Nephron (organoid): ENCODE measurements around the gene GPN3.

Experiments
- H3K27ac Mint-ChIP-seq, 3 experiments: 2 replicates each; pipeline ENCODE4 v1.8.0; 2020; ENCODE audit warnings: mixed read lengths in 3 of 3, mild to moderate bottlenecking in 2 of 3, moderate library complexity in 1 of 3
- H3K27me3 Mint-ChIP-seq: 2 replicates; pipeline ENCODE4 v1.8.0; 2021; ENCODE audit warnings: low read depth, mild to moderate bottlenecking, moderate library complexity, mixed read lengths
- H3K36me3 Mint-ChIP-seq: 2 replicates; pipeline ENCODE4 v1.8.0; 2020; ENCODE audit warnings: low read depth, mixed read lengths
- H3K4me1 Mint-ChIP-seq: 2 replicates; pipeline ENCODE4 v1.8.0; 2020; ENCODE audit warnings: mixed read lengths
- H3K4me3 Mint-ChIP-seq, 3 experiments: 2 replicates each; pipeline ENCODE4 v1.8.0; 2020; ENCODE audit warnings: mild to moderate bottlenecking in 3 of 3, mixed read lengths in 3 of 3, moderate library complexity in 2 of 3
- H3K9me3 Mint-ChIP-seq: 2 replicates; pipeline ENCODE4 v1.8.0; 2020; ENCODE audit warnings: mixed read lengths
- TF ChIP-seq, protein P1 (sequence below), 3 experiments: fragments of 200-600 bp; sonication (generic); IDR thresholded peaks; one replicate each; pipeline ENCODE4 v1.5.0; 2021; ENCODE audit warnings: antibody characterized with exemption in 3 of 3; ENCODE audit not compliant: unreplicated experiment in 3 of 3

The GPN3 gene

GRCh38 chr12:110468214-110469048 lies at the start of gene GPN3, which contains the start of gene FAM216A:
Gene GPN3, minus strand, starts transcription at chr12:110468257. Its CDS starts 54 bp downstream, at chr12:110468203.
Gene FAM216A, plus strand, starts transcription at chr12:110468845. Its CDS starts 31 bp downstream, at chr12:110468876.
- Mint-ChIP-seq H3K4me3 (peak within 1 kb of the TSS; percentile 97 to 98 (median 98)), H3K9me3 (no peaks in the 10 kb centered on the region), H3K27me3 (no peaks in the 10 kb centered on the region), H3K4me1 (peaks cover 15% of the 10 kb centered on the region), H3K27ac (peak within 1 kb of the TSS; percentile 84 to 96 (median 95)), H3K36me3 (peaks cover 6% of the 10 kb centered on the region)
- TF ChIP-seq, protein P1, sequence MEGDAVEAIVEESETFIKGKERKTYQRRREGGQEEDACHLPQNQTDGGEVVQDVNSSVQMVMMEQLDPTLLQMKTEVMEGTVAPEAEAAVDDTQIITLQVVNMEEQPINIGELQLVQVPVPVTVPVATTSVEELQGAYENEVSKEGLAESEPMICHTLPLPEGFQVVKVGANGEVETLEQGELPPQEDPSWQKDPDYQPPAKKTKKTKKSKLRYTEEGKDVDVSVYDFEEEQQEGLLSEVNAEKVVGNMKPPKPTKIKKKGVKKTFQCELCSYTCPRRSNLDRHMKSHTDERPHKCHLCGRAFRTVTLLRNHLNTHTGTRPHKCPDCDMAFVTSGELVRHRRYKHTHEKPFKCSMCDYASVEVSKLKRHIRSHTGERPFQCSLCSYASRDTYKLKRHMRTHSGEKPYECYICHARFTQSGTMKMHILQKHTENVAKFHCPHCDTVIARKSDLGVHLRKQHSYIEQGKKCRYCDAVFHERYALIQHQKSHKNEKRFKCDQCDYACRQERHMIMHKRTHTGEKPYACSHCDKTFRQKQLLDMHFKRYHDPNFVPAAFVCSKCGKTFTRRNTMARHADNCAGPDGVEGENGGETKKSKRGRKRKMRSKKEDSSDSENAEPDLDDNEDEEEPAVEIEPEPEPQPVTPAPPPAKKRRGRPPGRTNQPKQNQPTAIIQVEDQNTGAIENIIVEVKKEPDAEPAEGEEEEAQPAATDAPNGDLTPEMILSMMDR (IDR thresholded peaks at IDR 0.05; ENCODE audit: unreplicated experiment in 3 of 3) = no peak

GRCh38 chr12:110516995-110517394 lies 48.9 kb upstream of the GPN3 start:
- Mint-ChIP-seq H3K27me3 (no peaks in the 10 kb centered on the region), H3K4me1 (no peaks in the 10 kb centered on the region), H3K9me3 (no peaks in the 10 kb centered on the region), H3K27ac (no peak overlapping the region), H3K4me3 (no peak overlapping the region), H3K36me3 (no peaks in the 10 kb centered on the region)
- TF ChIP-seq, protein P1 (IDR thresholded peaks at IDR 0.05; ENCODE audit: unreplicated experiment in 3 of 3) = no peak

DNA sequence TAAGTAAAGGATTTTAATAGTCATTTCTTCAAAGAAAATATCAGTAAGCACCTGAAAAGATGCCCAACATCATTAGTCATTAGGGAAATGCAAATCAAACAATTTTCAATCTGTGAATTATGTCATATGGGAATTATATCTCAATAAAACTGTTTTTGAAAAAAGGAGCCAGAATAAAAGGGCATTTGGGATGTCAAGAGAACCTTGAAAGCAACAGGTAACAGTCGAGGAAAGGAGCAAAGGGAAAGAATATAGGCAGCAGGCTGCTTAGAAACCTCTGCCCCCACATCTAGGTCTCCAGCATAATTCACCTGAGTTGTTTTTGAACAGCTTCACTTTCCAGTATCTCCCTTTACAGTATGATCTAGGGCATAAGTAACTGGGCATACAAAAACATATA lies 46.3 kb upstream of the GPN3 start:
- Mint-ChIP-seq H3K9me3 (no peaks in the 10 kb centered on the region), H3K27ac (no peak overlapping the region), H3K27me3 (no peaks in the 10 kb centered on the region), H3K36me3 (no peaks in the 10 kb centered on the region), H3K4me3 (no peak overlapping the region), H3K4me1 (no peaks in the 10 kb centered on the region)
- TF ChIP-seq, protein P1 (IDR thresholded peaks at IDR 0.05; ENCODE audit: unreplicated experiment in 3 of 3) = no peak

DNA sequence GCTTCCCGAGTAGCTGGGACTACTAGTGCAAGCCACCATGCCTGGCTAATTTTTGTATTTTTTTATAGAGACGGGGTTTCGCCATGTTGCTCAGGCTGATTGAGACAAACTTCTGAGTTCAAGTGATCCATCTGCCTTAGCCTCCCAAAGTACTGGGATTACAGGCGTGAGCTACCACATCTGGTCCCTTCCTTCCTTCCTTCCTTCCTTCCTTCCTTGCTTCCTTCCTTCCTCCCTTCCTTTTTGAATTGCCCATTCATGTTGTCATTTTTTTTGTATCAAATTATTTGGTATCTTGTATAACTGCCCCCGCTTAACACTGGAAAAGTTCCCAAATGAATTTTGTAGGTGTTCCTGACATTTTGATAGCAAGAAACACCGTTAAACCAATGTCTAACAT lies 45.8 kb upstream of the GPN3 start:
- Mint-ChIP-seq H3K36me3 (no peaks in the 10 kb centered on the region), H3K27ac (no peak overlapping the region), H3K4me3 (no peak overlapping the region), H3K27me3 (no peaks in the 10 kb centered on the region), H3K4me1 (no peaks in the 10 kb centered on the region), H3K9me3 (no peaks in the 10 kb centered on the region)
- TF ChIP-seq, protein P1 (IDR thresholded peaks at IDR 0.05; ENCODE audit: unreplicated experiment in 3 of 3) = no peak

DNA sequence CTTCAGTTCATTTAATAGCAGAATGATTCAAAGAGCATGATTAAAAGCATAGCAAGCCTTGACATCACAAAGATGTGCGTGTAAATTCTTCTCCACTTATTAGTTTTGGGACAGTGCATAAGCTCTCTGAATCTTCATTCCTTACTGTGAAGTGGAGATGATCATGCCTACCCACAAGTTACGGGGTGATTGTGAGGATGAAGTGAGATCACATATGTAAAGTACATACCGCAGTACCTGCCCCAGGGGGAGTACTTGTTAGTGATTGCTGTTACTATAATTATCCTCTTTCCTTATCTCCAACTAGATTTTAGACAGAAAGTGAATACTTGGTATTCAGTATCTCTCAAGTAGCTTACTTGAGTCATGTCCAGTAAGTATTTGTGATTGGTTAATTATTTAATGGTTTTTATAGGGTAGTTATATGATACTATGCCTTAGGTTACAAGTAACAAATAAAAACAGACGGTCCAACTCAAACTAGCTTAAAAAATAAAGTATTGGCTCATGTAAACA lies 40.1 kb upstream of the GPN3 start:
- Mint-ChIP-seq H3K9me3 (no peaks in the 10 kb centered on the region), H3K4me1 (no peaks in the 10 kb centered on the region), H3K27me3 (no peaks in the 10 kb centered on the region), H3K4me3 (no peak overlapping the region), H3K36me3 (no peaks in the 10 kb centered on the region), H3K27ac (no peak overlapping the region)
- TF ChIP-seq, protein P1 (IDR thresholded peaks at IDR 0.05; ENCODE audit: unreplicated experiment in 3 of 3) = no peak
